Brain pericyte (primary cell): ENCODE measurements around the gene CGB7.
"Not testable (repeated sequence)": the region's sequence is repeated elsewhere in the genome, so short reads cannot be mapped to it uniquely, and the experiment has no call there.

Source experiments
- DNase-seq: peaks from one replicate; pipeline ENCODE4 v3.0.0-alpha.2; 2012; ENCODE audit warnings: low read depth, low spot score

The CGB7 gene

GRCh38 chr19:49057636-49058234 lies at the start of gene CGB7:
Gene CGB7, minus strand, starts transcription at chr19:49057749. Its CDS starts 2,374 bp downstream, at chr19:49055375.
- no peak for DNase-seq

DNA sequence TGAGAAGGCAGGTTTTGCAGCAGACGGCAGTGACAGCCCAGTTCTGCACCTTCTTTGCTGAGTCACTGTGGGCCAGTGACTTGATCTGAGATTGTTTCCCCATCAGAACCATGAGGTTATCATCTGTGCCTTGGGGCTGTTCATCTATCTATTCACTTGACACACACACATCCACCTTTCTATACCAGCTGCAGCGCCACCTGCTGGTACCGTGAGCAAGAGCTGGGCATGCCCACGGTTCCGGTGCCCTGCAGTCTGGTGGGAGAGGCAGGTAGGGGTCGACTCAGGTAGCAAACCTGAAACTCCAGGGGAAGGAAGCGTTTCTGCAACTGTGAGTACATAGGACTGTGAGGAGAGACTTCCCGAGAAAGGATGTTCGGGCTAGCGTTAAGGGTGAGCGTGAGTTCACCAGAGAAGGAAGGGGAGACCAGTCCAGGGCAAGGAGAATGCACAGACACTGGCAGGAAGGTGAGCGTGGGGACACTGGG lies 49.1 kb upstream of the CGB7 start:
- no peak for DNase-seq

DNA sequence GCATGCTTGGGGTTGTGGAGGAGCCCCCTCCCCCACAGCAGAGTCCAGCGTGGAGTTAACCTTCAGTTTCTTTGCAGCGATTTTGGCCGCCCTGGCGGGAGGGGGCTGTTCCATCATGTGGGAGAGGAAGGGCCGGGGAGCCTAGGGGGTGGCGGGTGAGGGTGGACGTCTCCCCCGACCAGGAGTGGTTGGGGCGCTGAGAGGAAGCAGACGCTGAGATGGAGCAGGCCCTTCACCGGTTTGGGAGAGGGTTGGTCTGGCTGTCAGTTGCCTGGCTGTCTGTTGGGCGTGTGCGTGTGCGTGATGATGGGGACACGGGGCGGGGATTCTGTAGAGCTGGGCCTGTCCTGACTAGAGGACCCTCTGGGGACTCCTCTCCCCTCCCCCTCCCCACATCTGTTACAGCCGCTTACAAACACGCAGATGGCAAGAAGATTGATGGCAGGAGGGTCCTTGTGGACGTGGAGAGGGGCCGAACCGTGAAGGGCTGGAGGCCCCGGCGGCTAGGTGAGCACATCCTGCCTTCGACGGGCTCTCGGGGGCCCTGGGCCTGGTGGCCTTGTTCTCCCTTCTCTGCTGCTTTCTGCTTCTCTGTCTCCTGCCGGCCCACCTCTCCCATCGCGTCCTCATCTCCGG lies 46.8 kb upstream of the CGB7 start:
- no peak for DNase-seq

- DNase-seq: no peak
These were observed 46.0 kb upstream of the CGB7 start for GRCh38 chr19:49103331-49104085.

- no peak for DNase-seq
These were observed 44.8 kb upstream of the CGB7 start for GRCh38 chr19:49102303-49102702.

- no peak for DNase-seq
These were observed 43.6 kb upstream of the CGB7 start for GRCh38 chr19:49101160-49101559.

- no peak for DNase-seq
These were observed 41.2 kb upstream of the CGB7 start for GRCh38 chr19:49098795-49099194.

- DNase-seq: peak; percentile 42
These were observed 40.1 kb upstream of the CGB7 start for GRCh38 chr19:49097453-49098288.

DNA sequence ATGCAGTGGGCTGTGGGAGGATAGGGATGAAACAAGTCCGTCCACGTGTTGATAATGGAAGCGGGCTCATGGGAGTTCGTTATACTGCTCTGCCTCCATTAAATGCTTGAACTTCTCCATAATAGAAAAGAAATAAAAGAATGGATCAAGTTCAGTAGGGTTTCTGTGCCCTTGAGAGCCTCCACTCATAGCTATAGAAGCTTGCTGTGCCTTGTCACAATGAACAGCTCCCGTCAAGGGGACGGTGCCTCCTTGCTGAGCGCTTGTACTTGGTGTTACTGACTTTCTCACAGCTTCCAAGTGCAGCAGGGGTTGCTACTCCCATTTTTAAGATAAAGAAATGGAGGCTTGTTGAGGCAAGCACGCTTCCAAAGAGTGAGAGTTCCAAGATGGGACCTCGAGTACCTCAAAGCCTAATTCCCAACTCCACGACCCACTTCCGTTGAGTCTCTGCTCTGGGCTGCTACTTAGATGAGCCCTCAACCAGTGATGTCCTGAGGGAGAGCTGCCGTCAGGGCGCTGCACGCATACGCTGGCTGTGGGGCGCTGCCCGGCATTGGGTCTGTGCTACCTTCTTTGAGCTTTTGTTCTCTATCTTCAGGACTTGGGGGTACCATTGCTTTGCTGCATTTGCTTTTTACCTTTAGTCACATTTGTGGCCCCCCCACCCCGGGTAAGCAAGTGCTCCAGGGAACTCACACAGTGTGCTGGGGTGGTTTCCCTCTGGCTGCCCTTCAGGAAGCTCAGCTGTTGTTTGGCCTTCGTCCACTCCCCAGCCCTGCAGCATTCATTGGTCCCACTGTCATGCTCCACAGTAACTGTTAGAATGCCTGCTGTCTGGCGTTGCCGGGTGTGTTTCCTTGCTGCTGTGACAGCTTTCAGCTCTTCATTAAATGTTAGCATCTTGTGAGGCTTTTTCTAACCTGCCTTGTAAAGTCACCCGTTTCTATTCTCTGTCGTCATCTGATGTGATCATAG lies 37.2 kb upstream of the CGB7 start:
- no peak for DNase-seq

GRCh38 chr19:49092686-49093085 lies 35.1 kb upstream of the CGB7 start:
- DNase-seq: no peak

GRCh38 chr19:49091391-49092038 lies 34.0 kb upstream of the CGB7 start:
- no peak for DNase-seq

- no peak for DNase-seq
These were observed 28.7 kb upstream of the CGB7 start for GRCh38 chr19:49086296-49086695.

- DNase-seq: no peak
These were observed 28.3 kb upstream of the CGB7 start for GRCh38 chr19:49085868-49086232.

DNA sequence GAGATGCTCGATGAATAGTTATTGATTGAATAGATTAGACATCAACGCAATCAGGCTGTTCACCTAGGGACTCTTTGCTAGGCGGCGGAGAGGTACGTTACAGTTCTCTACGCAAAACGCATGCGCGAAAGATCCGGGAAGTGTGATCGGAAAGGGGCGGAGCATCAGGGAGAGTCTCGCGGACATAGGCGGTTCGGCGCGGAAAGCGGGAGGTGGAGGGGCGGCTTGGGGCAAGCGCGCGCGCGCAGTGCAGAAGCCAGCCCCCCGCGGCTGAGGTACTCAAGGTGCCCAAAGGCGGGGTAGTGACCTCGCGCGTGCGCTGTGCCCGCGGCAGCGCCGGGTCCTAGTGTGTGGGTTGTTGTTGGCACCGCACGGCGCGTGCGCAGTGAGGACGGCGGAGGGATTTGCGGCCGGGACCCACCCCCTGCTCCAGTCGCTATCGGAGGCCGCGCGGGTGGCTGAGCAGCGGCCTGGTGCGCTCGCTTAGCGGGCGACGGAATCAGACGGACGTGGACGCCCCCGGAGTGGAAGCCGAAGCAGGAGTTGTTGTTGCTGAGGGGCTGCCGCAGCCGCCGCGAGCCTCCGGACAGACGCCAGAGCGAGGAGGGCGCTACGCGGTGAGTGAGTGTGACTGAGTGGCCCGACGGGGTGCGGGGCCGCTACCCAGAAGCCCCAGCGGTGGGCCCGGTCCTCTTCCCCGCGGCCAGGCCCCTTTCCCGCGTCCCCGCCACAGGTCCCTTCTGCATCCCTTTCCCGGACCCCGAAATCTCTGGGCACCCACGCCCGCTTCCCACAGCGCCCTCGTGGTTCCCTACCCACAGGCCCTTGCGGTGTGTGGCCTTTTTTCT lies 27.7 kb upstream of the CGB7 start, which contains the start of gene SNRNP70:
Gene SNRNP70, plus strand, starts transcription at position 432 of the 848 bp plus-strand sequence. CDS start 964 bp downstream, outside the sequence.
- peak; percentile 99 for DNase-seq

GRCh38 chr19:49084206-49085019 lies 26.9 kb upstream of the CGB7 start:
- no peak for DNase-seq

DNA sequence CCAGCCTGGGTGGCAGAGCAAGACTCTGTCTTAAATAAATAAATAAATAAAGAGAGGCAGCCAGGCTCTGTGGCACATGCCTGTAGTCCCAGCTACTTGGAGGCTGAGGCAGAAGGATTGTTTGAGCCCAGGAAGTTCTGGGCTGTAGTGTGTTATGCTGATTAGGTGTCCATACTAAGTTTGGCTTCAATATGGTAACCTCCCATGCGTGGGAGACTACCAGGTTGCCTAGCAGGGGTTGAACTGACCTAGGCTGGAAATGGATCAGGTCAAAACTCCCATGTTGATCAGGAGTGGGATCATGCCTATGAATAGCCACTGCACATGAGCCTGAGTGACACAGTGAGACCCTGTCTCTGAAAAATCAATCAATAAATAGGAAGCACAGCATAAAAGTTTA lies 23.7 kb upstream of the CGB7 start:
- no peak for DNase-seq

GRCh38 chr19:49080392-49080791 lies 22.8 kb upstream of the CGB7 start:
- no peak for DNase-seq

DNA sequence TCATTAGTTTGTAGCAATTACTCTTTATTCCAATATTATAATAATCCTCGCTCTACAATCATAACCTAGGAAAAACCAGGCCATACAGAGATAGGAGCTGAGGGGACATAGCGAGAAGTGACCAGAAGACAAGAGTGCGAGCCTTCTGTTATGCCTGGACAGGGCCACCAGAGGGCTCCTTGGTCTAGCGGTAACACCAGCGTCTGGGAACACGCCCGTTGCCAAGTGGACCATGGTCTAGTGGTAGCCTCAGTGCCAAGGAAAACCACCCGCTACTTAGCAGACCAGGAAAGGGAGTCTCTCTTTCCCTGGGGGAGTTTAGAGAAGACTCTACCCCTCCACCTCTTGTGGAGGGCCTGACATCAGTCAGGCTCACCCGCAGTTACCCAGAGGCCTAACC lies 17.3 kb upstream of the CGB7 start:
- not testable (repeated sequence) for DNase-seq
